ENCODE results near the gene TGDS. TPM values are rescaled to one million over a fixed set of nuclear protein-coding genes. Genes with fewer than 3 reads are reported as not detected.

Gene TGDS
- total and polyA plus RNA-seq, 2 of the 8 experiments (the other 6 are each of a cell fraction or from before 2014, with no cell fraction given), result 11.6 to 11.8 TPM

DNA sequence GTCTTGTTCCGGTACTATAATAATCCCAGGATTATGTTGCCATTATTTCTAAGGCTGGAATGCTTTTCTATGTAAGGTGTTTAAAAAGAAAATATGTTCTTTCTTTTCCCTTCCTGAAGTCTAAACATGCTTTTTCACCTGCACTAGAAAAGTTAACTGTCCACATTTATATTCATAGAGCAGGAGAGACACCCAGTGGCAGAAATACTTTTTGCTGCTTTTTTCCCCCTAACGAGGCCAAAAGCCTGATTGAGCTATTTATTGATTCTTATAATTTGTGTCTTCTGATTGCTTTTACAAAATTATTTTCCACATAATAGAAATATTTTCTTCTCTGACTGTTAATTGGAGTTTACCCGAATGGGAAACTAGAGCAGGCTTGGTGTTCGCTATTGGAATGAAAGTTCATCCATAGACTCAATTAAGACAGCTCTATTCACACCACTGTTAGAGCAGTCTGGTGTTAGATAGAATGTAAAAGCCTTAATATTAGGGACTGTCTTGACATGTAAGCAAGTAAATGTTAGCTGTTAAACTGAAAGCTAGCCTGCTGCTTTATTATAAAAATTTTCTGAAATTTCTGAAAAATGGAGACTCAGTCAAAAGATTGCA is 21.5 kb upstream of the TGDS start:
- TF ChIP-seq, protein P1, sequence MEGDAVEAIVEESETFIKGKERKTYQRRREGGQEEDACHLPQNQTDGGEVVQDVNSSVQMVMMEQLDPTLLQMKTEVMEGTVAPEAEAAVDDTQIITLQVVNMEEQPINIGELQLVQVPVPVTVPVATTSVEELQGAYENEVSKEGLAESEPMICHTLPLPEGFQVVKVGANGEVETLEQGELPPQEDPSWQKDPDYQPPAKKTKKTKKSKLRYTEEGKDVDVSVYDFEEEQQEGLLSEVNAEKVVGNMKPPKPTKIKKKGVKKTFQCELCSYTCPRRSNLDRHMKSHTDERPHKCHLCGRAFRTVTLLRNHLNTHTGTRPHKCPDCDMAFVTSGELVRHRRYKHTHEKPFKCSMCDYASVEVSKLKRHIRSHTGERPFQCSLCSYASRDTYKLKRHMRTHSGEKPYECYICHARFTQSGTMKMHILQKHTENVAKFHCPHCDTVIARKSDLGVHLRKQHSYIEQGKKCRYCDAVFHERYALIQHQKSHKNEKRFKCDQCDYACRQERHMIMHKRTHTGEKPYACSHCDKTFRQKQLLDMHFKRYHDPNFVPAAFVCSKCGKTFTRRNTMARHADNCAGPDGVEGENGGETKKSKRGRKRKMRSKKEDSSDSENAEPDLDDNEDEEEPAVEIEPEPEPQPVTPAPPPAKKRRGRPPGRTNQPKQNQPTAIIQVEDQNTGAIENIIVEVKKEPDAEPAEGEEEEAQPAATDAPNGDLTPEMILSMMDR (IDR thresholded peaks at IDR 0.05; ENCODE audit: control extremely low read depth in 1 of 3, insufficient read depth in 1 of 3, low read depth in 1 of 3, low read length in 3 of 3), result peak in 2 of 3 experiments; percentile 24 to 46; a peak in 2 of 4 replicates
- TF ChIP-seq CBX8 (IDR thresholded peaks at IDR 0.05; ENCODE audit: borderline replicate concordance, low read depth, low read length) (no peak), RAD21 (IDR thresholded peaks at IDR 0.05 in 1 of 2, conservative IDR thresholded peaks at IDR 0.05 in 1 of 2; ENCODE audit: low read depth in 2 of 2, low read length in 2 of 2) (peak; percentile 72 to 74)
- no peak overlapping the region for H3K23ac ChIP-seq (ENCODE audit: insufficient read length)
- whole genome bisulfite sequencing, 2 experiments (ENCODE audit: extremely low coverage in 1 of 2, insufficient coverage in 1 of 2, insufficient read length in 1 of 2, insufficient replicate concordance in 2 of 2, low coverage in 1 of 2, low lambda C conversion rate in 2 of 2, missing lambda C conversion rate in 1 of 2), result 85% methylated on average over 4 of the region's 4 CpGs; no CpG with 5 or more reads in 1 of the 2 experiments
- no peak overlapping the region for H4K5ac ChIP-seq (ENCODE audit: insufficient read length, low read depth, low read length)
- H3K27me3 ChIP-seq (replicated peaks in 1 of 4; ENCODE audit: control insufficient read depth in 3 of 4, extremely low read depth in 1 of 4, insufficient read depth in 3 of 4, low read length in 3 of 4), result no peaks in the 10 kb centered on the region
- H3K9ac ChIP-seq (replicated peaks in 1 of 4; ENCODE audit: extremely low read depth in 1 of 4, low read depth in 3 of 4, low read length in 3 of 4), result no peak overlapping the region
- H3K4me3 ChIP-seq (ENCODE audit: extremely low read depth in 1 of 4, insufficient read depth in 2 of 4, low read depth in 3 of 4, low read length in 4 of 4), result no peak overlapping the region
- no peak overlapping the region for H4K91ac ChIP-seq (replicated peaks; ENCODE audit: insufficient read length, low read length)
- H2AFZ ChIP-seq (ENCODE audit: low read length), result no peak overlapping the region
- no peaks in the 10 kb centered on the region for H3K79me2 ChIP-seq (ENCODE audit: control insufficient read depth in 1 of 2, insufficient read depth in 2 of 2, low read length in 2 of 2)
- no peaks in the 10 kb centered on the region for H3K9me3 ChIP-seq (ENCODE audit: insufficient read depth in 2 of 2, low read depth in 1 of 2, low read length in 1 of 2)
- H3K56ac ChIP-seq (replicated peaks; ENCODE audit: insufficient read length, low read depth, low read length), result no peak overlapping the region
- ChIA-PET POLR2A (ENCODE audit: partially characterized antibody) (interaction anchor here (0.6 to 2.6 kb wide), 3 partner anchors 15 to 182 kb away, joined by 3 to 9 read pairs (median 4); partner anchors contain the start of gene GPR180), CTCF (ENCODE audit: partially characterized antibody) (interaction anchor here (0.6 to 8.0 kb wide), 36 partner anchors 9 to 1720 kb away, joined by 3 to 121 read pairs (median 3); partner anchors contain the start of gene GPR180)
- no peak overlapping the region for H3K14ac ChIP-seq (ENCODE audit: insufficient read length)
- H2AK5ac ChIP-seq (ENCODE audit: low read depth, low read length), result no peak overlapping the region
- no peak overlapping the region for H3K4me2 ChIP-seq (ENCODE audit: insufficient read depth in 1 of 2, low read depth in 2 of 2, low read length in 2 of 2)
- no peak overlapping the region for H2BK12ac ChIP-seq (ENCODE audit: low read depth, low read length)
- H4K20me1 ChIP-seq (replicated peaks in 1 of 2; ENCODE audit: control insufficient read depth in 1 of 2, insufficient read depth in 2 of 2, low read length in 2 of 2), result peaks cover 0 to 2% of the 10 kb centered on the region in 2 experiments
- no peak overlapping the region for H3K4ac ChIP-seq (replicated peaks; ENCODE audit: insufficient read length, low read depth, low read length)
- H2BK20ac ChIP-seq (ENCODE audit: low read length), result no peak overlapping the region
- no peak overlapping the region for H2BK120ac ChIP-seq (replicated peaks; ENCODE audit: low read depth, low read length)
- H3K4me1 ChIP-seq (replicated peaks in 1 of 4; ENCODE audit: control insufficient read depth in 3 of 4, insufficient read depth in 4 of 4, low read length in 3 of 4), result no peaks in the 10 kb centered on the region
- no peaks in the 10 kb centered on the region for H3K79me1 ChIP-seq (ENCODE audit: low read depth, low read length)
- H3K36me3 ChIP-seq (ENCODE audit: control insufficient read depth in 2 of 4, insufficient read depth in 4 of 4, low read length in 3 of 4), result peaks cover 0 to 24% (median 3%) of the 10 kb centered on the region in 4 experiments; a peak in 4 of 8 replicates
- DNase-seq (ENCODE audit: low read depth in 1 of 2, low spot score in 2 of 2) (no peak), FAIRE-seq (no peak)
- no peak overlapping the region for H2BK15ac ChIP-seq (ENCODE audit: low read length)
- H2BK5ac ChIP-seq (ENCODE audit: low read depth, low read length), result no peak overlapping the region
- no peak overlapping the region for H4K8ac ChIP-seq (ENCODE audit: extremely low read depth, insufficient read depth, low read length)
- no peak overlapping the region for H3K18ac ChIP-seq (ENCODE audit: extremely low read depth, low read length)
- no peaks in the 10 kb centered on the region for H3K23me2 ChIP-seq (ENCODE audit: low read depth, low read length)
- H3K27ac ChIP-seq (ENCODE audit: low read depth, low read length), result no peak overlapping the region

All from H1 (cell line).